ENCODE data around the gene TMEM175. TPM values are rescaled to one million over a fixed set of nuclear protein-coding genes. Genes with fewer than 3 reads are reported as not detected.

Gene TMEM175
- total RNA-seq, 2 donors from 2014 or later = 20.2 to 24.0 TPM

DNA sequence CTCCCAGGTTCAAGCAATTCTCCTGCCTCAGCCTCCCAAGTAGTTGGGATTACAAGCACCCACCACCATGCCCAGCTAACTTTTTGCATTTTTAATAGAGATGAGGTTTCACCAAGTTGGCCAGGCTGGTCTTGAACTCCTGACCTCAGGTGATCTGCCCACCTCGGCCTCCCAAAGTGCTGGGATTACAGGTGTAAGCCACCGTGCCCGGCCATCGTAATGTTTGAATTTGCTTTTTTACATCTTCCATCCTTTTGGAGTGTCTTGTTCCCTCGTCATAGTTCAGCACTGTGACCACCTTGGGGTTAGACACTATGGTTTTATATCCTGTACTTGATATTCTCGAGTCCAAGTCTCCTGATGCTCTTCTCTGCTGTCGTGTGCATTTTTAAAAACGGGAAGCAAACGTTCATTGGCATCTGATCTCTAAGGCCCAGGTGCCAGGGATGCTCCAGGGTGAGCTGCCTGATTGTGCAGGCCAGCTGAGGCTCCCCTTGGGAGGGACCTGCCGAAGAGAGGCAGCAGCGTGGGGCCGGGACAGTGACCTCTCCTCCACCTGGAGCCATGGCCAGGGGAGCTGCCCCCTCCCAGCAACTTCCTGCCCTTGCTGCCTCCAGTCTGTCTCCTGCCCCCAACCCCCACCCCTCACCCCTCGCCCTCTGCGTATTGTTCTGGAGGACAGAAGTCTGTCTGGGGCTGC, 24.4 kb downstream of the TMEM175 start:
- Histone ChIP-seq H3K27me3 (no peaks in the 10 kb centered on the region), H3K27ac (no peak overlapping the region), H3K4me3 (no peak overlapping the region), H3K4me1 (no peaks in the 10 kb centered on the region), H3K36me3 (peaks cover 2% of the 10 kb centered on the region), H3K9me3 (no peaks in the 10 kb centered on the region)
- no peak for TF ChIP-seq CTCF (IDR thresholded peaks at IDR 0.05)
- no peak for DNase-seq (ENCODE audit: low spot score)

GRCh38 chr4:957231-957580, 24.9 kb downstream of the TMEM175 start:
- no peak overlapping the region for H3K4me3 ChIP-seq
- no peaks in the 10 kb centered on the region for H3K4me1 ChIP-seq
- no peaks in the 10 kb centered on the region for H3K9me3 ChIP-seq
- no peak for TF ChIP-seq CTCF (IDR thresholded peaks at IDR 0.05)
- no peak overlapping the region for H3K27ac ChIP-seq
- H3K36me3 ChIP-seq = peaks cover 3% of the 10 kb centered on the region
- no peaks in the 10 kb centered on the region for H3K27me3 ChIP-seq
- DNase-seq (ENCODE audit: low spot score) = no peak

- no peak overlapping the region for H3K4me3 ChIP-seq
- no peaks in the 10 kb centered on the region for H3K4me1 ChIP-seq
- H3K27me3 ChIP-seq = no peaks in the 10 kb centered on the region
- peaks cover 8% of the 10 kb centered on the region for H3K36me3 ChIP-seq
- no peak for DNase-seq (ENCODE audit: low spot score)
- no peak for TF ChIP-seq CTCF (IDR thresholded peaks at IDR 0.05)
- no peaks in the 10 kb centered on the region for H3K9me3 ChIP-seq
- H3K27ac ChIP-seq = no peak overlapping the region
These were observed 25.5 kb downstream of the TMEM175 start for GRCh38 chr4:957581-958313.

DNA sequence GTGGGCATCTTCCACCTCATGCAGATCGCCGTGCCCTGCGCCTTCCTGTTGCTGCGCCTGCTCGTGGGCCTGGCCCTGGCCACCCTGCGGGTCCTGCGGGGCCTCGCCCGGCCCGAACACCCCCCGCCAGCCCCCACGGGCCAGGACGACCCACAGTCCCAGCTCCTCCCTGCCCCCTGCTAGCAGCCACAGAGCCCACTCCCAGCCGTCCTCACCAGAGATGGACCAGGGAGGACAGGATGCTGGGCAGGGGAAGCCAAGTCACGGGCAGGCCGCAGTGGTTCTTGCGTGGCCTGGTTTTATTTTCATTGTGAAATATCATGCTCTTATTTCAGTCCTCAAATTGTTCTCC, 26.0 kb downstream of the TMEM175 start:
- Histone ChIP-seq H3K4me3 (no peak overlapping the region), H3K27me3 (no peaks in the 10 kb centered on the region), H3K9me3 (no peaks in the 10 kb centered on the region), H3K36me3 (peaks cover 9% of the 10 kb centered on the region), H3K27ac (no peak overlapping the region), H3K4me1 (no peaks in the 10 kb centered on the region)
- no peak for TF ChIP-seq CTCF (IDR thresholded peaks at IDR 0.05)
- DNase-seq (ENCODE audit: low spot score) = no peak

DNA sequence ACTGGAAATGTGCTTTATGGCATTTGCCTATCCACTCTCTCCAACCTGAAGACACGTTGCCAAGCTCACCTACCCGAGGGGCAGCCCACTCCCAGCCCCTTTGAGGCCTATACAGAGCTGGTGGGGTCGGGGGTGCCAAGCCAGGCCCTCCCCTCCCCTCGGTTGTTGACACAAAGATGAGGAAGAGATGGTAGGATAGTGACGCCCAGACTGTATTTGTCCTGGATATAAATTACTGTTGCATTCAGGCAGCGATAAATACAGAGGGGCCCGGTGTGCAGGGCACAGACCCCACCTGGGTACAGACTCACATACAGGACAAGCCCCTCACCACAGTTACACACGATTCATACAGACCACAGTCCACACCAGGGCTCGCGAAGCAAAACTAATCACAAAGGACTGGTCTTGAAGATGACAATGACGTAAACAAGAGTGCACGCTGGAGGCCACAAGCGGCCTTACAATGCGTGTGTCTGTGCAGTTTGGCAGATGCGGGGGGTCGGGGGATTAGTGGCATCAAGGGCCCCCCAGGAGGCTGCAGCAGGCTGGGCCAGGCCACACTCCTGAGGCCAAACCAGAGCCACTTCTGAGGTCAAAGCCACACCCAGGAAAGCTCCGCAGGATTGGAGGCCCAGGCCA, 26.6 kb downstream of the TMEM175 start:
- peaks cover 9% of the 10 kb centered on the region for H3K36me3 ChIP-seq
- no peaks in the 10 kb centered on the region for H3K4me1 ChIP-seq
- TF ChIP-seq CTCF (IDR thresholded peaks at IDR 0.05) = no peak
- DNase-seq (ENCODE audit: low spot score) = no peak
- H3K4me3 ChIP-seq = no peak overlapping the region
- no peaks in the 10 kb centered on the region for H3K9me3 ChIP-seq
- H3K27me3 ChIP-seq = no peaks in the 10 kb centered on the region
- H3K27ac ChIP-seq = no peak overlapping the region
